Stimulated activated CD8-positive, alpha-beta memory T cell treated with anti-CD3 and anti-CD28 coated beads, Interleukin-12 subunit alpha, Interleukin-12 subunit beta, amount 100 ng/mL, for 4 hours (primary cell): Measurements from ENCODE around the gene ZBTB17.
"Not testable (repeated sequence)": the region's sequence is repeated elsewhere in the genome, so short reads cannot be mapped to it uniquely, and the experiment has no call there.

Experiments
- DNase-seq: peaks from one replicate; pipeline ENCODE4 v3.0.0-alpha.2; 2020; ENCODE audit warnings: low read depth

ZBTB17 gene

GRCh38 chr1:15988856-15989736 lies 13.2 kb upstream of the ZBTB17 start:
- DNase-seq, result no peak

GRCh38 chr1:15985611-15986297 lies 9.9 kb upstream of the ZBTB17 start:
- DNase-seq, result no peak

- no peak for DNase-seq
Observed at GRCh38 chr1:15983275-15983674, 7.4 kb upstream of the ZBTB17 start.

- DNase-seq, result no peak
Observed at GRCh38 chr1:15981679-15982078, 5.8 kb upstream of the ZBTB17 start.

- not testable (repeated sequence) for DNase-seq
Observed at GRCh38 chr1:15977947-15978346, 2.0 kb upstream of the ZBTB17 start.

GRCh38 chr1:15975358-15975804 lies 520 bp downstream of the ZBTB17 start:
- peak; percentile 87 for DNase-seq

GRCh38 chr1:15974855-15975254 lies 1.0 kb downstream of the ZBTB17 start:
- no peak for DNase-seq

GRCh38 chr1:15973772-15974171 lies 2.1 kb downstream of the ZBTB17 start:
- no peak for DNase-seq

GRCh38 chr1:15972409-15972808 lies 3.5 kb downstream of the ZBTB17 start:
- no peak for DNase-seq

GRCh38 chr1:15970911-15971310 lies 5.0 kb downstream of the ZBTB17 start:
- DNase-seq, result no peak

GRCh38 chr1:15969321-15969880 lies 6.5 kb downstream of the ZBTB17 start:
- no peak for DNase-seq

- no peak for DNase-seq
Observed at GRCh38 chr1:15968172-15968571, 7.7 kb downstream of the ZBTB17 start.

- DNase-seq, result no peak
Observed at GRCh38 chr1:15966956-15967344, 9.0 kb downstream of the ZBTB17 start.

- DNase-seq, result peak; percentile 62
Observed at GRCh38 chr1:15966081-15966955, 9.6 kb downstream of the ZBTB17 start.

GRCh38 chr1:15965228-15965767 lies 10.6 kb downstream of the ZBTB17 start:
- no peak for DNase-seq

GRCh38 chr1:15963968-15964648 lies 11.8 kb downstream of the ZBTB17 start:
- DNase-seq, result no peak

- DNase-seq, result no peak
Observed at GRCh38 chr1:15963363-15963967, 12.4 kb downstream of the ZBTB17 start.

GRCh38 chr1:15962671-15963362 lies 13.1 kb downstream of the ZBTB17 start:
- no peak for DNase-seq

- DNase-seq, result no peak
Observed at GRCh38 chr1:15962176-15962575, 13.7 kb downstream of the ZBTB17 start.

GRCh38 chr1:15961492-15961891 lies 14.4 kb downstream of the ZBTB17 start:
- DNase-seq, result no peak
